HL-60/S4 treated with retinoic acid at 250 ng/mL for 4 days and 3 days (cell line): ENCODE results near the gene CAD.
"Not testable (repeated sequence)": the region's sequence is repeated elsewhere in the genome, so short reads cannot be mapped to it uniquely, and the experiment has no call there.

Experiments
- in situ Hi-C: fragments of 300-500 bp; cut with MboI; formaldehyde crosslinking; loops from 2 replicates; pipeline ENCODE4 v1.7.0; 2022; ENCODE audit warnings: low sequenced_read_pairs

The CAD gene

GRCh38 chr2:27251766-27252165 is 34.6 kb downstream of the CAD start:
- in situ Hi-C loops: no loop called here

DNA sequence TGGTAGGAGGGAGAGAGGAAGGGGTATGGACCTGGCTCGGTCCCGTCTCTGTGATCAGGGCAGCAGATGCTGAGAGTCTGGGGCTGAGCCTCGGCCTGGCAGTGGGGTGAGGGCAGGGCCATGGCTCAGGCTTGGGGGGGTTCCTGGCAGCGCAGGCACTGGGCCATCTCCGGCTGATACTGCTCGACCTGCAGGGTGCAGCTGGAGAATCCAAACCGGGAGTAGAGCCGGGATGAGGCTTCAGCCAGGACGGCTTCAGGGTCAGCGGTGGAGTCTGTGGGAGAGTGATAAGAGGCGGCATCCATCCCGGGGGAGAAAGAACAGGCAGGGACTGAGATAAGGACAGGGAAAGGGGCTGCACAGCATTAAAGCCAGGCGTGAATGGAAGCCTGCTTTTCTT is 38.0 kb downstream of the CAD start:
- in situ Hi-C loops: no loop called here

DNA sequence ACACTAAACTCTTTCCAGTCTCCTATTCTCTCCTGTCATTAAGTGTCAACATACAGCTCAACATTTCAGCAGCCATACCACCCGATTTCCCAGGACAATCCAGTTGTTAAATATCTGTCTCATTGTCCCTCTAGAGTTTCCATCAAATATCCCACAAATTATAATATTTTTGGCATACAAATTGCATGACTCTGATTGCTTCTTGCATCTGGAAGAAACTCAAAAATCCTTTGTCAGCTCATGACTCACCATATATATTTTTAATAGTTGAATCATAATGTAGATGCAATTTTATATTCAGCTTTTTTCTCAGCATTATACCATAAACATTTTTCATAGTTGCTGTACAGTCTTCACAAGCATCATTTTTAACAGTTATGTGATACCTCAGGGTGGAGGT is 38.5 kb downstream of the CAD start:
- in situ Hi-C loops: no loop called here

DNA sequence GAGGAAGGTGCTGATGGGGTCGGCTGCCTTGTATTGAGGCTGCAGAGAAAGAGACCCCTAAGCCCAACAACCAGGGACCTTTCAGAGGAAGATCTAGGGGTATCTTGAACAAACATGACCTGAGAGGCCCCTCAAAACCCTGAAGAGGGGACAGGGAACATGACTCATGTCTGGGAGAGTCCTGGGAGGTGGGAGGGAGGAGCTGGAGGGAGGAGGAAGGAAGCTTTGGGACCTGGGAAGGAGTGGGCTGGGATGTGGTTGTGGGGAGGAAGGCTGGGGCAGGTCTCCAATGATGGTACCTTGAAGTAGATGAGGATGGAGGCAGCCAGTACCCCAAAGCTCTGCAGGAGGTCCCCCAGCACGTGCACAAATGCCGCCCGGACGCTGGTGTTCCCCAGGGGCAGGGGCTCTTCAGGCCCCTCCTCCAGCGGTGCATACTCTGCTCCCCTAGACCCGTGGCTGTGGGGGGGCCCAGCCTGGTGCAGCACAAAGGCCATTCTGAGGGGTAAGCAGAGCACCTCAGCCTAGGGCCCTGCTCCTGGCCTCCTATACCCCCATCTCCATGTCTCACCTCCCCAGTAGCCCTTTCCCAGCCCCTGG is 39.8 kb downstream of the CAD start:
- in situ Hi-C loops: no loop called here

DNA sequence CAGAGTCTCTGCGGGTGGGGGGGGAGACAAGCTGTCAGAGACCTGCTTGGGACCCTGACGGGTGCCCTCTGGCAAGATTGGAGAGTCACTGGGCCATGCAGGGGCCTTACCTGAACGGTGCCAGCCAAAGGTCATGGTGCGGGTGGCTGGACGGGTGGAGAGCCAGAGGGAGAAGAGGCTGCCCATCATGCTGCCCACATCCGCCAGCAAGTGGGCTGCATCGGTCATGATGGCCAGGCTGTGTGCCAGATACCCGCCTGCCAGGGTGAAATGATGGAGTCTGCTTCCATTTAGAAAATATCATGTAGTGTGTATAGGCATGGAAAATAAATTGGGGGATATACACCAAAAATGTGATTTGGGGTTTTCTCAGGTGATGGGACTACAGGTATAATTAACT is 40.9 kb downstream of the CAD start:
- in situ Hi-C loops: no loop called here

GRCh38 chr2:27261241-27261925 is 44.2 kb downstream of the CAD start:
- in situ Hi-C loops: no loop called here

DNA sequence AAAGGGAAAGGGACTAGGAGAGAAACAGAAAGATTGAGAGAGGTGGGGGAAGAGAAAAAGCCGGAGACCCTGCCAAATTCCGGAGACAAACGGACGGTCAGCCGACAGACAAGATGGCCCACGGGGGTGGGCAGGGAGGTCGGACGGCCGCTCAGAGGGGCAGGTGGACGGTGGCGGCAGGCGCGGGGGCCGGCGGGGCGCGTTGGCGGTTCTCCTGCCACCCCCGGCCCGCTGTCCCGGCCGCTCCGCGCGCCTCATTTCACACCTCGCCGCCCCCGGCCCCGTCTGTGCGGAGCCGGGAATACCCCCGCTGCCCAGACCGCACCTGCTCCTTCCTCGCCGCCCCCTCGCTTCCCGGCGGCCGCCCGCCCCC is 44.7 kb downstream of the CAD start:
- in situ Hi-C loops: no loop called here

DNA sequence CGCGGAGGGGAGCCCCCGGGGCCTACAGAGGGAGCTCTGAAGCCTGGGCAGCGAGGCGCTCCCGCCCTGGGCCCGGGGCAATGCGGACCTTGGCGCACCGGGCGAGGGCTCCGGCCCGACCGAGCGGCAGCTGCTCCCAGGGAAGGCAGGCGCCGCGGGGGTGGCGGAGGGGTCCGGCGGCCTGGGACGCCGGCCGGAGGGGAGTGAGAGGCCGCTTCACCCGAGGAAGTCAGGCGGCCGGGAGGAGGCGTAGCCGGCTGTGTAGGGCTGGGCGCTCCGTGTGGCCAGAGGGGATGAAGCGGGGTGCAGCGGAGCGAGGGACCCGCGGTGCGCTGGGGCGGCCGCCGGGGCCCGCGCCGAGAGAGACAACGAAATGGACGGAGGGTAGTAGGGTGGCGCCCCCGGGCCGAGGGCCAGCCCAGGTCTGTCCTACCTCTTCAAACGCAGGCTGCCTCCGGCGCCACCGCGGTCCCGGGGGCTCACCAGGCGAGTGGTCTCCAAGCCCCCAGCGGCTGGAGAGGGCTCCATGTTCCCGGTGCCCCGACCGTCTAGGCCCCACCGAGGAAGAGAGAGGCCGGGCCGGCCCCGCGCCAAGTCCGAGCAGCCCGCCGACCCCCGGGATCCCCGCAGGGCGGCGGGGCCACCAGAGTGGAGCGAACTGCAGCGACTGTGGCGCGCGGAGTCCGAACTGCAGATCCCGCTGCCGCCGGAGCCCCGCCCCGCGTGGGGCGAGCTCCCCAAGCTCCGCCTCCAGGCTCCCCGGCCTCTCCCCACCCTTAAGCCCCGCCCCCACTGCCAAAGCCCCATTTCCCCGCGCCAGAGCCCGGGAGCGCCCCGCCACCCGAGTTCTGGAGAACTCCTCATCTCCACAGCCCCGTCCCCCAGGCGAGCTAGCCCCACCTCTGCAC is 45.5 kb downstream of the CAD start, which contains the start of gene SLC30A3:
TSS of gene SLC30A3 (minus strand) at position 669 of the 908 bp plus-strand sequence. CDS start at position 528, 141 bp downstream.
- in situ Hi-C loops: no loop called here

GRCh38 chr2:27263287-27264252 is 46.4 kb downstream of the CAD start:
- in situ Hi-C loops: no loop called here

- in situ Hi-C loops: no loop called here
Observed at GRCh38 chr2:27264253-27264752, 47.1 kb downstream of the CAD start.

GRCh38 chr2:27264753-27265535 is 47.8 kb downstream of the CAD start:
- in situ Hi-C loops: no loop called here

DNA sequence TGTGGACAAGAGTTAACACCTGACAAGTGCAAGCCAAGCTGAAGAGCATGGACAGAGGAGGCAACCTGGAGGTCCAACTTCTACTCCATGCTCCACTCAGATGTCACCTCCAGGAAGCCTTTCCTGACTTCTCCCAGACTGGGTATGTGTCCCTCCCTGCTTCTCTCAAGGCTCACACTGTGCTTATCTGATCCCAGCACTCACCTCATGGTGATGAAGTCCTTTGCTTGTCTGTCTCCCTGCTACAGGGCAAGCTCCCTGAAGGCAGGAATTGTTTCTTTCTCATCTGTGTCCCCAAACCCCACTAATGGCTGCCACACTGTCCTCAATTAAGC is 48.3 kb downstream of the CAD start:
- in situ Hi-C loops: no loop called here

- in situ Hi-C loops: not testable (repeated sequence)
Observed at GRCh38 chr2:27268296-27268695, 51.1 kb downstream of the CAD start.

- in situ Hi-C loops: no loop called here
Observed at GRCh38 chr2:27270131-27270530, 53.0 kb downstream of the CAD start.

- in situ Hi-C loops: no loop called here
Observed at GRCh38 chr2:27270670-27271069, 53.5 kb downstream of the CAD start.

DNA sequence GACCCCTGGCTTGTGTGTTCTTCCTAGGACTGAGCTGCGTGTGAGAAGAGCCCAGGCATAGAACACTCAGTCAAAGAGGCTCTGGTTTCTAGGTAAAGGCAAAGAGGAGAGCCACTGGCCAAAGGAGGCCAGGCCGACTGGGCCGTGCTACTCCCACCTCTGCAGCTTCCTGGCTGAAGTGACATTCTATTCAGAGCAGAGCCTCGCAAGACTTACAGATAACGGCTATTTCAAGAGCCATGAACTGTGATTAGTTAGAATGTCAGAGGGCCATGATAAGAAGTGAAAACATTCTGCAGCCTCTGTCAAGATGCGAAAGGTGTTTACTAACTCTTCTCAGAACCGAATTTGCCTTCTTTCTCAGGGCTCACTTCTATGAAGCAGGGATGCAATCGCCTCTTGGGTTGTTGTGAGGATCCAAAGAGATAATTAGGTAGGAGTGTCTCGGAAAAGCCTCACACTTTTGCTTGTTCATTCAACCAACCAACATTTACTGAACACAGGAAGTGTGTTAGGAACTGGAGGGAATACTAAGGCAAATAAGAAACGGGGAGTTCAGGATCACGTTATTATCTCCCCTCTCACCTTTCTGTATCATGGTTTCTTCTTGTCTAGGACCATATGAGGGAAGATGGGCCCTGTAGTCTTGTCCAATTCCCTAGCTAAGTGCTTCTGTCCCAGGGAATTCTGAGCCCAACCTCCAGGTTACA is 54.6 kb downstream of the CAD start:
- in situ Hi-C loops: no loop called here

DNA sequence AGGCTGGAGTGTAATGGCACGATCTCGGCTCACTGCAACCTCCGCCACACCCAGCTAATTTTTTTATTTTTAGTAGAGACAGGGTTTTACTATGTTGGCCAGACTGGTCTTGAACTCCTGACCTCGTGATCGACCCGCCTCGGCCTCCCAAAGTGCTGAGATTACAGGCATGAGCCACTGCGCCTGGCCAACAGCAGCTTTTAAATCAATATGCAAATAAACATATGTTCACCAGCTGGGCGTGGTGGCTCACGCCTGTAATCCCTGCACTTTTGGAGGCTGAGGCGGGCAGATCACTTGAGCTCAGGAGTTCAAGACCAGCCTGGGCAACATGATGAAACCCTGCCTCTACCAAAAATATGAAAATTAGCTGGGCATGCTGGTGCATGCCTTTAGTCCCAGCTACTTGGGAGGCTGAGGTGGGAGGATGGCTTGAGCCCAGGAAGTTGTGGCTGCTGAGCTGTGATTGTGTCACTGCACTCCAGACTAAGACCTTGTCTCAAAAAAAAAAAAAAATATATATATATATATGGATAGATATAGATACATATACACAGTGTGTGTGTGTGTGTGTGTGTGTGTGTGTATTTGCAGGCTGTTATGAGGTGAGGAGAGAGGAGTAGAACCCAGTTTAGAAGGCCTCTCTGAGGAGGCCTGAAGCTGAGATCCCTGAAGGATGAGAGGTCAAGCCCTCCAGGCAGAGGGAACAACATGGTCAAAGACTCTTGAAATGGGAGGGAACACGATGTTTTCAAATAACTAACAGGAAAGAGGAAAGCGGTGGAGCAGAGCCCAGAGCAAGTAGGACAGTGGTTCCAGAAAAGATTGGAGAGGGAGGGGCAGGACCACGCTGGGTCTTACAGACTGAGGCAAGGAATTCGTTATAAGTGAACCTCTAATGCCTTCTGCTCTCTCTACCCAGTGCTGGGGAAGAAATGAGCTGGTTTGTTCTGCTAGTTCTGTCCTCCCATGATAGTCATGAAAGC is 55.7 kb downstream of the CAD start:
- in situ Hi-C loops: not testable (repeated sequence)
